T47D (cell line): ENCODE results near the gene APPL2.
"Not testable (repeated sequence)": the region's sequence is repeated elsewhere in the genome, so short reads cannot be mapped to it uniquely, and the experiment has no call there.

ENCODE experiments used
- DNase-seq, 2 experiments: peaks; one replicate each; pipeline versions ENCODE4 v3.0.0 to v3.0.0-alpha.2; 2011 to 2012; ENCODE audit warnings: low read depth in 1 of 2, low spot score in 1 of 2
- JUND ChIP-seq: IDR thresholded peaks from 2 replicates; pipeline ENCODE4 v1.6.1; 2012; ENCODE audit warnings: low read depth
- in situ Hi-C: cut with HindIII; loops from 2 replicates; pipeline ENCODE4 v1.10.0; 2016; ENCODE audit warnings: low sequenced_read_pairs, low pct_unique_long_range_greater_than_20kb

The APPL2 gene

DNA sequence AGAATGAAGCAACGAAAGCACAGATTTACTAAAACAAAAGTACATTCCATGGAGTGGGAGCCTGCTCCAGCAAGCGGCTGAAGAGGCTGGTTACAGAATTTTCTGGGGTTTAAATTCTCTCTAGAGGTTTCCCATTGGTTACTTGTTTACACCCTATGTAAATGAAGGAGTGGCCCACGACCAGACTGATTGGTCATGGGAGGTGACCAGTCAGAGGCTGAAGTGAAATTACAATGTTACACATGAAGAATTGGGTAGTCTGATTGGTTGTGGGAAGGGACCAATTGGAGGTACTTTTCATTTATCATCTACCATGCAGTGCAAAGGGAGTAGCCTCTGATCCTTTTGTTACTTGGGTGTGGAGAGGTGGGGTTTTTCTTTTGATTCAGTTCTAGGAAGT lies 36.2 kb upstream of the APPL2 start:
- TF ChIP-seq JUND: no peak
- peak in 1 of 2 experiments; percentile 39 for DNase-seq
- in situ Hi-C loops: no loop called here

DNA sequence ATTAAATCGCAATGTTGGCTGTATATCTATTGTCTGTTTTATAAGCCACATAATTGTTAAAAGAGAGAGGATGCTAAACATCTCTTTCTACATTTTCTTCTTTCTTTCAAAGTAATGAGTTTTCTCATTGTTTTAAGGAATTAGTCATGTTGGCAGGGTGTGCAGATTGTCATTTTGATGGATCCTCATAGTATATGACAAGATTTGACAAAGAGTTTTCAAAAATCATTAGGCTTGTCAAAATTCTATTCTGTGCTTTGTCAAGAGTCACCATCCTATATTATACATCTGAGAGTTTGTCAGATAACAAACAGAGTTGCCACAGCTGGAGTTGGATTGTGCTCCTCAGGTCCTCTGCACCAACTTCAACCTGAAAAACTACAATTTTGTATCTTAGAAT lies 35.4 kb upstream of the APPL2 start:
- no peak for TF ChIP-seq JUND
- DNase-seq: no peak
- in situ Hi-C loops: no loop called here

DNA sequence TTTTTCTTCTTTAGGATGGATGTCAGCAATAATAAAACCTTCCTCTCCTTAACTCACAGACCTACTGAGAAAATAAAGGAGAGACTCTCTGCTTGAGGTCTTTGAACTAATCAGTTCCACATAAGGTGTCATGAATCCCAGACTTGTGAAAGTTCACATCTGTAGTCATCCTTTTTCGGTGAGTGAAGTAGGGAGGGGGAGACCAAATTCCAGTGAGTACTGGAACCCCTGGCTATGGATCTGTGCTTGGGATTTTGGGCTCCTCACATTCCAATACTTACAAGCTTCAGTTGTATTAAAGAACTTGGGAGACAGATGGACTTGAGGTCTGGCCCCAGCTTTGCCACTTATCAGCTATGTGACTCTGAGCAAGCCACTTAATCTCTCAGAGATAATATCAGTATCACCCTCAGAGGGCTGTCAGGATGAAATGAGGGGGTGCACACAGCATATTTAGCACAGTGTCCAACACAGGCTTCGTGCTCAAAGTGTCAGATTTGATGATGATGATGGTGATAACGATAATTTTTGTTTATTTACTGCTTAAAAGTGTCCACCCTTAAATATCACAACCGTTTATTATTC lies 34.8 kb upstream of the APPL2 start:
- no peak for TF ChIP-seq JUND
- no peak for DNase-seq
- in situ Hi-C loops: no loop called here

DNA sequence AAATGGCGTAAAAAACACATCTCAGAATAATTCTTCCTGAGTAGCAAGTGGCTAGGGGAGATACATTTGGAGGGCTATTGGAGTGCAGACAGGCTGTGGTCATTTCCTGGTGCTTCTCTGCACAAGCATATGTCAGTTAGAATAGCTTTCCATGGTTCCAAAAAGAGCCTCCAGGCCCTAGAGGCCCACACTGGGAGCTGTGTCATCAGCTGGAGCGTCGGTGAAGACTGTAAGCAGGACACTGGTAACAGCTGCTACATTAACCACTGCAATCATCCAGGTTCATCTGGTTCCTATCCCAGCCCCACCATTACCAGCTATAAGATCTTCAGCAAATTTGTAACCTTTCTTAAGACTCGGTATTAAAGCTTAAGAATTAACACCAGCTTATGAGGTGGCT lies 31.7 kb upstream of the APPL2 start:
- in situ Hi-C loops: no loop called here
- no peak for TF ChIP-seq JUND
- DNase-seq: no peak

DNA sequence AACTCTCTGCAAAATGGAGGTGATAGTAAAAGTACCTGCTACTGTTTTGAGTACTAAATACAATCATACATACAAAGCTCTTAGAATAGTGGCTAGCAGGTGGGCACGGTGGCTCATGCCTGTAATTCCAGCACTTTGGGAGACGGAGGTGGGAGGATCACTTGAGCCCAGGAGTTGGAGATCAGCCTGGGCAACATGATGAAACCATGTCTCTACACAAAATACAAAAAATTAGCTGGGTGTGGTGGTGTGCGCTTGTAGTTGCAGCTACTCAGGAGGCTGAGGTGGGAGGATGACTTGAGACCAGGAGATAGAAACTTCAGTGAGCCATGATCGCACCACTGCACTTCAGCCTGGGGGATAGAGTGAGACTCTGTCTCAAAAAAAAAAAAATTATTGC lies 28.8 kb upstream of the APPL2 start:
- TF ChIP-seq JUND: no peak
- DNase-seq: no peak
- in situ Hi-C loops: no loop called here

DNA sequence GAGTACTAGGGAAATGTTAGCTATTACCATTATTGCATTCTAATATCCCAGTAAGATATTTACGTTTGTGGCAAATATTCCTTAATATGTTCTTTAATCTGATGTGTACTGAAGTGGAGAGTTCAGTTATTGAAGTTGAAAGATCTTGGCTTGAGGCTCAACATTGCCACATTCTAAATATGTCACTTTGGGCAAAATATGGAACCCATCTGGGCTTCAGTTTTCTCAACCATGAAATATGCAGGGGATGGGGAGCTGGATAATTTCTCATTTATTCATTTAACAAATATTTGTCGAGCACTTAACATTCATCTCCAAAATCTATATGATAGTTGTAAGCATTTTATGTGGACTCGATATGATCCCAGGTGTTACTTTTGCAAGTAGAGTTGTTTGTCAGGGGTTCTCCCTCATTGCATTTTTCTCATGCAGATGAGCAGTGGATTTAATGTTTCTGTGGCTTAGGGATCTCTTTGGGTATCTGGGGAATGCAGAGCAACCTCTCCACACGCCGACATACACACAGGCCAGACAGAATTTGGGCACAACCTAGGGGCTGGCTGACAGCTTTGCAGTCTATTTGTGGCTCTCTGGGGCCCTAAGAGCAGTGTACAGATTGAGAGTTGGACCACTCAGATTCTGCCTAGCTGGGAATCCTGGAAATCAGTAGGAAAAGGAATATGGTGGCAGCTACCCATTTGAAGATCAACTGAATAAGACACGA lies 26.6 kb upstream of the APPL2 start:
- in situ Hi-C loops: no loop called here
- no peak for TF ChIP-seq JUND
- DNase-seq: no peak

DNA sequence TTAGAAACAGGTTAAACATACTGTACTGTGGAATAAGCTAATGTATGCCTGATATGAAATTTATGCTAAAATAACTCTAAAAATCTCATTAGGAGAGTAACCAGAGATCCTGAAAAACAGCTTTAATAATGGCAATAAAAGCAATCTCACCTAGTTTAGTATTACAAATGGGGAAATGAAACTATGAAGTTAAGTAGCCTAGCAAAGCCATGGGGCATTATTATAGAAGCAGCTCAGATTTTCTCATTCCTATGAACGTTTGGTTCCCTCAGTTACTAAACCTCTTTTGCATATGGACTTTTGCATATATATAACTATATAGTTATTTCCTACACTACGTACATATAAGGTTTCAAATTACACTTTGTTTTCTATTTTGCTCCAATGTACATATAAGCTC lies 25.0 kb upstream of the APPL2 start:
- no peak for TF ChIP-seq JUND
- no peak for DNase-seq
- in situ Hi-C loops: no loop called here

DNA sequence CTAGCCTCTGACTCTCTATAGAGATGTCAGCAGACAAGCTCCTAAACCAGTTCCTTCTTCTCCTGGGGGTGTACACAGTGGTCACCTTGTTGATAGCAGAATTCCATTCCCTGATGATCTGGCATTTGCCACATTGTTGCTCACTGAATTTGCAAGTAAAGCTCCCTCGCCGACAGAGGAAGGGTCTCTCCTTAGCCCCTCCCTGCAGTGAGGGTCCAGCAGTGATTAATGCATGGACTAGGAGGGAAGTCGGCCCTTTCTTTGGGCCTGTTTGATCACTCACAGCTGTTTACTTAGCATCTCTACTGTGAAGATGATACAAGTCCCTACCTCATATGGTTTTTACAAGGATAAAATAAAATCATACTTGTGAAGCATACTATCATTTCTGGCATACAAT lies 23.3 kb upstream of the APPL2 start:
- in situ Hi-C loops: no loop called here
- no peak for TF ChIP-seq JUND
- DNase-seq: no peak

DNA sequence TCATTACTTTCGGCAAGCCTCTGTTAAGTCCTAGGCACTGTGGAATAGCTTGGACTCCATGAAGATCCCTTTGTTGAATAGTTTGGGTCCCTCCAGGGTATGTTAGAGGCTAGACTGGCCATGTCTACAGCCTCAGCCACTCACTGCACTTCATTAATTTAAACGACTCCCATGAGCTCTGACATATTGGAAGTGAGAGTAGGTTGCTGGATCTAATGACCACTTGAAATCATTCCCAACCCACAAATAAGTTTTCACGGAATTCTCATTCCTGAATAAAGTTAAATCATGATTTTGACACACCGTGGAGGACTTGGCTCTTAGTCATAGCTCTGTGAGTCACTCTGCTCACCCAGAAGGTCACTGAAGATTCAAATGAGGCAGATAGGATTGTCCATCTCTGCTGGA lies 21.4 kb upstream of the APPL2 start:
- DNase-seq: no peak
- in situ Hi-C loops: no loop called here

DNA sequence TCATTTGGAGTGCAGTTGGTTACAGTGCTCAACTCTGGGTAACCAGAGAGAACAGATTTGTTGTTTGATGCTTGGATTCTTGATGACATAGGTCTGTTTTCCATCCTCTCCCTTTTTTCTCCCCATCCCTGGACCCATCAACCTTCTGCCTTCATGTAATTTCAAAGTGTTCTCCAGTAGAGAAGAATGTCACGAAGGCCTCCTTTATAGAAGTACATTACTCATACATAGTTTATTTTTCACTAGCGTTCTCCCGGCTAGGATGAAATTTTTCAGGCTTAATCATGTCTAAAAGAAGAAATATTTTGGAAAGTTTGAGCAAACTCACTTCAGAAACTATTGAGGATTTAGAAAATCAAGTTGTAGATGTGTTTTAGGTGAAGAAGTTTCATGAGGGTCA lies 20.9 kb upstream of the APPL2 start:
- DNase-seq: no peak
- no peak for TF ChIP-seq JUND
- in situ Hi-C loops: no loop called here

More for the DNA sequence above, 21.4 kb upstream of the APPL2 start:
- no peak for TF ChIP-seq JUND

DNA sequence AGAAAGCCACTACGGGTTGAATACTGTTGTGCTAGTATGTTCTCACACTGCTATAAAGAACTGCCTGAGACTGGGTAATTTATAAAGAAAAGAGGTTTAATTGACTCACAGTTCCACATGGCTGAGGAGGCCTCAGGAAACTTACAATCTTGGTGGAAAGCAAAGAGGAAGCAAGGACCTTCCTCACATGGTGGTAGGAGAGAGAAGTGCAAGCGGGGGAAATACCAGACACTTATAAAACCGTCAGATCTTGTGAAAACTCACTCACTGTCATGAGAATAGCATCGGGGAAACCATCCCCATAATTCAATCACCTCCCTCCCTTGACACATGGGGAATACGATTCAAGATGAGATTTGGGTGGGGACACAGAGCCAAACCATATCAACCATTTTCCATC lies 20.5 kb upstream of the APPL2 start:
- in situ Hi-C loops, DNase-seq: not testable (repeated sequence)

DNA sequence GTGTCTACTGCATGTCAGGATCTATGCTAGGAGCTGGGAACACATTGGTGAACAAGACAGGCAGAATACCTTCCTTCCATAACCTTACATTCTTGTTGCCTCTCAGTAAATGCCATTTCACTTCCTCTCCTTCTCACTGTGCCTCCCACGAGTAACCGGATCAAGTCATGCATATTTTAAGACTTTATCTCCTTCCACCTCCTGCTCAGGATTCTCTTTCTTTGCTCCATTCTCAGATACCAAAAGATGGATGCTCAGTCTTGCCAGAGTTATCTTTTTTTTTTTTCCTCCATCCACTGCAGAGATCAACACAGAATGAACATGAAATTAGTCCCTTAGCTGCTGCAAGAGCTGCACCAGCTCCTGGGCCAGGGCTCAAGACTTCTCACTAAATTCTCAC lies 20.0 kb upstream of the APPL2 start:
- in situ Hi-C loops: no loop called here
- TF ChIP-seq JUND: no peak
- no peak for DNase-seq

DNA sequence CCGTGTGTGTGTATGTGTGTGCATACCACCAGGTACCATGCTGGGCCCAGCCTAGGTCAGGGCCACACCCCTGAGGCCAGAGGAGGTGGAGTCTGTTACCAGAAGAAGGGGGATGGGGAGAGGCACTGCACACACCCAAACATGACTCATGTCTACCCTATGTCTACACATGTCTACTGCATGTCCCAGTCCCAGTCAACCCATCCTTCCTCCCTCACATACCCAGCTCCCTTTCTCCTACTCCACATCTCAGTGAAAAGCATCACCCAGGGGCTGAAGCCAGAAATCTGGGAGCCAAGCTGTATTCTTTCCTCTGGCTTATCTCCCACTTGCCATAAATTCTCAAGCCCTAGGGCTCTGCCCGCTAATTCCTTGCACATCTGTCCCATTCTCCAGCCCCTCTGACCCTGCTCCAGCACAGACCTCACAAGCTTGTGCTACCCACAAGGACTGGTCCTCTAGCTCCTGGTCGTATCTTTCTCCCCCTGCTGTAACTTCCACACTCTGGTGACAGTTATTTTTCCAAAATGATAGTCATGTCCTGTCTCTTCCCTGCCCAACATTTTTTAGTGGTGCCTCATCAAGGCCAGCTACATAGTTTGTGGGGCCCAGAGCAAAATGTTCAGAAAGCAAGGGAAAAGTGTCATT lies 18.0 kb upstream of the APPL2 start:
- in situ Hi-C loops: no loop called here
- DNase-seq: no peak
- no peak for TF ChIP-seq JUND
